HG02759 (cell line): ENCODE measurements around the gene MLLT6.

Experiments
- ATAC-seq: cut with Tn5 transposase; IDR thresholded peaks from one replicate; pipeline ENCODE4 v1.9.1; 2021; ENCODE audit warnings: mild to moderate bottlenecking, moderate library complexity; ENCODE audit not compliant: unreplicated experiment

Gene MLLT6

GRCh38 chr17:38741461-38741860, 36.4 kb downstream of the MLLT6 start:
- ATAC-seq, result no peak

GRCh38 chr17:38741921-38742410, 36.9 kb downstream of the MLLT6 start:
- no peak for ATAC-seq

- no peak for ATAC-seq
Measured at GRCh38 chr17:38742411-38743308, 37.6 kb downstream of the MLLT6 start.

- ATAC-seq, result no peak
Measured at GRCh38 chr17:38743556-38744171, 38.6 kb downstream of the MLLT6 start.

- ATAC-seq, result no peak
Measured at GRCh38 chr17:38745545-38745944, 40.5 kb downstream of the MLLT6 start.

GRCh38 chr17:38746004-38746848, 41.2 kb downstream of the MLLT6 start:
- no peak for ATAC-seq

- no peak for ATAC-seq
Measured at GRCh38 chr17:38746849-38747462, 41.9 kb downstream of the MLLT6 start.

- ATAC-seq, result no peak
Measured at GRCh38 chr17:38747463-38748148, 42.5 kb downstream of the MLLT6 start.

GRCh38 chr17:38748149-38748891, 43.2 kb downstream of the MLLT6 start, which contains the start of gene PCGF2:
TSS of gene PCGF2 (minus strand) at chr17:38748336. CDS start at chr17:38740402, 7,934 bp downstream.
- ATAC-seq, result no peak

- no peak for ATAC-seq
Measured at GRCh38 chr17:38748892-38749222, 43.8 kb downstream of the MLLT6 start.

GRCh38 chr17:38749223-38750043, 44.4 kb downstream of the MLLT6 start:
- no peak for ATAC-seq

- no peak for ATAC-seq
Measured at GRCh38 chr17:38750044-38750311, 44.9 kb downstream of the MLLT6 start.

GRCh38 chr17:38750312-38751121, 45.4 kb downstream of the MLLT6 start:
- no peak for ATAC-seq

- no peak for ATAC-seq
Measured at GRCh38 chr17:38751144-38751807, 46.2 kb downstream of the MLLT6 start.

GRCh38 chr17:38751808-38752307, 46.8 kb downstream of the MLLT6 start:
- ATAC-seq, result peak; percentile 29

- peak; percentile 87 for ATAC-seq
Measured at GRCh38 chr17:38752308-38753070, 47.4 kb downstream of the MLLT6 start, which contains the start of gene PSMB3. TSS of gene PSMB3 (plus strand) at chr17:38752741. CDS start at chr17:38752827, 86 bp downstream.
